Central memory CD8-positive, alpha-beta T cell (primary cell): ENCODE results near the gene ZFP14.

Experiments
- ATAC-seq: fragments of 150-1000 bp; cut with Tn5 transposase; replicated peaks from 2 replicates; pipeline ENCODE4 v1.10.0; 2022; ENCODE audit warnings: mild to moderate bottlenecking, moderate FRiP score, moderate number of reproducible peaks; ENCODE audit not compliant: poor library complexity, severe bottlenecking; ENCODE audit errors: extremely low read depth
- DNase-seq, 2 donors: peaks; one replicate each; pipeline ENCODE4 v3.0.0; 2021; ENCODE audit warnings: low spot score in 2 of 2
- H3K27ac Mint-ChIP-seq: one replicate; pipeline ENCODE4 v1.8.0; 2022; ENCODE audit warnings: low read depth, mild to moderate bottlenecking, moderate library complexity, mixed read lengths
- H3K27me3 Mint-ChIP-seq: one replicate; pipeline ENCODE4 v1.8.0; 2022; ENCODE audit warnings: mixed read lengths
- H3K36me3 Mint-ChIP-seq: one replicate; pipeline ENCODE4 v1.8.0; 2022; ENCODE audit warnings: mild to moderate bottlenecking, moderate library complexity, mixed read lengths; ENCODE audit not compliant: insufficient read depth
- H3K4me1 Mint-ChIP-seq: one replicate; pipeline ENCODE4 v1.8.0; 2022; ENCODE audit warnings: mixed read lengths
- H3K4me3 Mint-ChIP-seq: one replicate; pipeline ENCODE4 v1.8.0; 2022; ENCODE audit warnings: mild to moderate bottlenecking, moderate library complexity, mixed read lengths
- H3K9me3 Mint-ChIP-seq: one replicate; pipeline ENCODE4 v1.8.0; 2022; ENCODE audit warnings: mixed read lengths

Gene ZFP14

DNA sequence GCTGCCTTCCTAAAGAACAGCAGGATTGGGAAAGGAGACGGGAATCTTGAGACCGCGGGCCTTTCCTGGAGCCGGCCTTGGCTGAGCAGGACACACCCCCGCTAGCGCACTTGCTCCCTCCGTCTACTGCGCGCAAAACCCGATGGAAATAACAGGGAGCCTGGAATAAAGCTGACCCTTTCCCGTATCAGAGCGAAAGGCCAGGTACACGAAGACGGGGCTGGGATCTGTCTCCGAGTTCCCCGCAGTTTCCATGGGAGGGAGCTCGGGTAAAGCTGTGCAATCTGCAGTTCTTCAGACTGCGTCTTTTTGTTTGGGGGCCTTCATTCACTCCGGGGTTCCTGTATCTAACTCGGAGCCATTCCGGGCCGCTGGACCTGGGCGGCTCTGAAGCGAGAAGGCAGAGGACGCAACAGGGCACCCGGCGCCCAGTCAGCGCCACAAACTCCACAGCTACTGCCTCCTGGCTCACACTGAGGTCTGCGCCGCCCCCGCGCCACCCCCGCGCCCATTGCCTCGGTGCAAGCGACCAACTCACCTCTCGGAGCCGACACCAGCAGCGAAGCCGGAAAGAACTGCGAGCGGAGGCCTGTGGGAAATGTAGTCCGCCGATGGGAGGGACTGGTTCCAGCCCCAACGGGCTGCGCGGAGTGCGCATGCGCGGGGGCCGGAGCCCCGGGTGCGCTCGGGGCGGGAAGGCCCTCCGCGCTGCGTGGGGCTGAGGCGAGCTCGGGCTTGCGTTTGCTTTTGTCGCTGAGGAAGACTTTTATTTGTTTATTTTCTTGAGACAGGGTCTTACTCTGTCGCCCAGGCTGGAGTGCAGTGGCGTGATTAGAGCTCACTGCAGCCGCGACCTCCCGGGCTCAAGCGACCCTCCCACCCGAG lies at the start of gene ZFP14:
Gene ZFP14, minus strand, starts transcription at position 577 of the 885 bp plus-strand sequence. CDS start 11,309 bp downstream, outside the sequence.
- peak; percentile 98 for ATAC-seq
- Mint-ChIP-seq H3K27ac (peak within 1 kb of the TSS; percentile 96), H3K9me3 (no peaks in the 10 kb centered on the region), H3K27me3 (no peaks in the 10 kb centered on the region), H3K4me1 (peaks cover 18% of the 10 kb centered on the region), H3K4me3 (peak within 1 kb of the TSS; percentile 94), H3K36me3 (peaks cover 13% of the 10 kb centered on the region)
- DNase-seq, result peak; percentile 88 to 92

DNA sequence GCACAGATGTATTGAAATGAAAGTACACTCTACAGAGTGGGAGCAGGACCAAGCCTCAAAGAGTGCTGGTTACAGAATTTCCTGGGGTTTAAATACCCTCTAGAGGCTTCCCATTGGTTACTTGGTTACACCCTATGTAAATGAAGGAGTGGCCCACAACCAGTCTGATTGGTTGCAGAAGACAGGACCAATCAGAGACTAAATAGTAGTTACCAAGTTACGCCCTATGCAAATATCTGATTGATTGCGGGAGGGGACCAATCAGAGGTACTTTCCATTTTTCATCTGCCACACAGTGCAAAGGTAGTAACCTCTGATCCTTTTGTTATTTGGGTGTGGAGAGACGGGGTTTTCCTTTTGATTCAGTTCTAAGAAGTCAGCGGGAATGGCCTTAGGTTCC lies 44.9 kb upstream of the ZFP14 start:
- no peaks in the 10 kb centered on the region for H3K36me3 Mint-ChIP-seq
- H3K9me3 Mint-ChIP-seq, result no peaks in the 10 kb centered on the region
- peaks cover 52% of the 10 kb centered on the region for H3K27me3 Mint-ChIP-seq
- H3K27ac Mint-ChIP-seq, result no peak overlapping the region
- peaks cover under 1% of the 10 kb centered on the region for H3K4me1 Mint-ChIP-seq
- no peak overlapping the region for H3K4me3 Mint-ChIP-seq
- ATAC-seq (no peak), DNase-seq (no peak)

DNA sequence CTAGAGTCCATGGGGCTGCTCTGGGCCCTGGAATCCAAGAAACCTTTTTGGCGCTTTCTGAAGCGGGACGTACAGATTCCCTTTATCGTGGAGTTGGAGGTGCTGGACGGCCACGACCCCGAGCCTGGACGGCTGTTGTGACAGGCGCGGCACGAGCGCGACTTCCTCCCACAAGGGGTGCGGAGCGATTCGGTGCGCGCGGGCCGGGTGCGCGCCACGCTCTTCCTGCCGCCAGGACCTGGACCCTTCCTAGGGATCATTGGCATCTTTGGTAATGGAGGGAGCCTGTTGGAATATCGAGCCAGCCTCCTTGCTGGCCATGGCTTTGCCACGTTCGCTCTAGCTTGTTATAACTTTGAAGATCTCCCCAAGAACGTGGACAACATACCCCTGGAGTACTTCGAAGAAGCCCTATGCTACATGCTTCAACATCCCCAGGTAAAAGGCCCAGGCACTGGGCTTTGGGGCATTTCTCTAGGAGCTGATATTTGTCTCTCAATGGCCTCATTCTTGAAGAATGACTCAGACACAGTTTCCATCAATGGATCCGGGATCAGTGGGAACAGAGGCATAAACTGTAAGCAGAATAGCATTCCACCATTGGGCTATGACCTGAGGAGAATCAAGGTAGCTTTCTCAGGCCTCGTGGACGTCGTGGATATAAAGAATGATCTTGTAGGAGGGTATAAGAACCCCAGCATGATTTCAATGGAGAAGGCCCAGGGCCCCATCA lies 42.9 kb upstream of the ZFP14 start:
- H3K36me3 Mint-ChIP-seq, result peaks cover 2% of the 10 kb centered on the region

DNA sequence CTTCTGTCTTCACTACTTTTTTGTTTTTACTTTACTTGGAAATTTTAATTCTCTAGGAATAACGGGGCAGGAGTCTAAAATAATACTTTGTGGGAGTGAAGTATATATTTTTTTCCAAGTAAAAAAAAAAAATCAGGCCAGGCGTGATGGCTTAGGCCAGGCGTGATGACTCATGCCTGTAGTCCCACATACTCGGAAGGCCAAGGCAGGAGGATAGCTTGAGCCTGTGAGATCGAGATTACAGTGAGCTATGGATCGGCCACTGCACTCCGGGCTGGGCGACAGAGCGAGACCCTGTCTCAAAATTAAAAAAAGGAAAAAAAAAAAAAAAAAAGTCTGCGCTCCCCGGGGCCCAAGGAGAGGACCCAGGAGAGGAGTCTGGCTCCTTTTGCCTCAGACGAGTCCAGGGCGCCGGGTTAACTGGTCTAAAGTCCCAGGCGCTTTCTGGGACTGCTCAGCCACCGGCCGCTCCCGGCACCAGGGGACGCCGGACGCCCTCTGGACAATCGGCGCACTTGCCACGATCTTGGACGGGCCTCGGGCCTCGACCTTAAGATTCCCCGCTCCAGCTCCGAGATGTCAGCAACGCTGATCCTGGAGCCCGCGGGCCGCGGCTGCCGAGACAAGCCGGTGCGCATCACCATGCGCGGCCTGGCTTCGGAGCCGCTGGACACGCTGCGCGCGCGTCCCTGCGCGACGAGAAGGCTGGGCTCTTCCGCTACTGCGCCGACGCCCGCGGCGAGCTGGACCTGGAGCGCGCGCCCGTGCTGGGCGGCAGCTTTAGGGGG lies 42.2 kb upstream of the ZFP14 start:
- no peak for DNase-seq
- Mint-ChIP-seq H3K27me3 (peaks cover 48% of the 10 kb centered on the region), H3K9me3 (no peaks in the 10 kb centered on the region), H3K4me3 (no peak overlapping the region), H3K36me3 (peaks cover 2% of the 10 kb centered on the region), H3K27ac (no peak overlapping the region), H3K4me1 (peaks cover 20% of the 10 kb centered on the region)
- no peak for ATAC-seq

More for the DNA sequence above, 42.9 kb upstream of the ZFP14 start:
- peaks cover 20% of the 10 kb centered on the region for H3K4me1 Mint-ChIP-seq
- no peaks in the 10 kb centered on the region for H3K9me3 Mint-ChIP-seq
- no peak overlapping the region for H3K4me3 Mint-ChIP-seq
- H3K27me3 Mint-ChIP-seq, result peaks cover 52% of the 10 kb centered on the region
- ATAC-seq, result no peak
- no peak for DNase-seq
- no peak overlapping the region for H3K27ac Mint-ChIP-seq

DNA sequence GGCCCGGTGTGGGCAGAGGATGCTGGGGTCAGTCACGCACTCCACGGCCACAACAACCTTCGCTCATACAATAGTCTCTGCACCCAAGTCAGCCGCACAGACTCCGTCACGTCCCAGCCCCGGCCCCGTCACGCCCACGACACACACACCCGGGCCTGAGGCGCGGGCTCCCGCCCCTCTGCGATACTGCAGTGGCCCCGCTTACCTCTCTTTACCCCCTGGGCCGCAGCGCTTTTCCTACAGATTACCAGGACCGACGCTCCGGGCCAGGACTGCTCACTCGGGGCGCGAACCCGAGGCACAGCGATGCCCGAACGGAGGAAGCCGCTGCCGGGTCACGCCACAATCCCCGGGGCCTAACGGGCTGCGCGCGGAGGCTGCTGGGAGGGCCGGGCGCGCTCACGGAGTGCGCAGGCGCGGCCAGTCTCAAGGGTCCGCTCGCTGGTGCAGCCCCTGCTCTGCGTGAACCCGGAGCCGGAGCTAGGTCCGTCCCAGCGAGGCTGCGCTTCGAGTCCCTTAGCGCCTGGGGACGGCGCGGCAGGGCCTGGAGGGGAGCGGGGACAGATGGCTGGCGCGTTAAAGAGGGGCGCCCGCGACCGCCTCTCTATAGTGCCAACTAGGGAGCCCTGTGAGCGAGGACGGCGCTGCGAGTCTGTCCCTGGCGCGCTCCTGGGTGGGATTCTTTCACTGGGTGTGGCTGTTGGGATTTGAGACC lies 39.4 kb upstream of the ZFP14 start, which contains the start of gene ZFP82:
Gene ZFP82, minus strand, starts transcription at position 358 of the 715 bp plus-strand sequence. CDS start 8,855 bp downstream, outside the sequence.
- DNase-seq (peak; percentile 54 to 67), ATAC-seq (peak; percentile 87)
- Mint-ChIP-seq H3K4me3 (peak within 1 kb of the TSS; percentile 98), H3K27ac (peak within 1 kb of the TSS; percentile 98), H3K36me3 (peaks cover 2% of the 10 kb centered on the region), H3K27me3 (peaks cover 26% of the 10 kb centered on the region), H3K4me1 (peaks cover 20% of the 10 kb centered on the region), H3K9me3 (no peaks in the 10 kb centered on the region)

DNA sequence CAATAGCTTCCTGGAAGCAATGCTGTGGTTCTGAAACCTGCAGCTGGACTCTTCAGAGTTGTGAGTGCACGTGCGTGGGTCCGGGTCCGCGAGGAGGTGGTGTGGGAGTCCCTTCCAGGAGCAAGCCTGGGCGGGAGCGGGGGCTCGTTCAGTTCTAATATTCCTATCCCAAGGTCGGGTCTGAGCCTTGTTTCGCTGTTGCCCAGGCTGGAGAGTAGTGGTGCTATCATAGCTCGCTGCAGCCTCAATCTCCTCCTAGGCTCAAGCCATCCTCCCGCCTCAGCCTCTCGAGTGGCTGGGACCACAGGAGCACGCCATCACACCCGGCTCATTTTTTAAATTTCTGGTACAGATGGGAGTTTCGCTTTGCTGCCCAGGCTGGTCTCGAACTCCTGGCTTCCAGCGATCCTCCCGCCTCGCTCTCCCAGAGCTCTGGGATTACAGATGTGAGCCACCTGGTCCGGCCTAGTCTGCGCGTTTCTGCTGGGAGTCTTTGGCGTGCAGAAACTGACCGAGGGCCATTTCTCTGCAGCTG lies 38.8 kb upstream of the ZFP14 start:
- peaks cover 2% of the 10 kb centered on the region for H3K36me3 Mint-ChIP-seq
- no peak for DNase-seq
- no peak for ATAC-seq
- H3K4me1 Mint-ChIP-seq, result peaks cover 20% of the 10 kb centered on the region
- no peaks in the 10 kb centered on the region for H3K9me3 Mint-ChIP-seq
- peaks cover 20% of the 10 kb centered on the region for H3K27me3 Mint-ChIP-seq
- H3K4me3 Mint-ChIP-seq, result peak overlapping the region; percentile 98
- peak overlapping the region; percentile 98 for H3K27ac Mint-ChIP-seq

DNA sequence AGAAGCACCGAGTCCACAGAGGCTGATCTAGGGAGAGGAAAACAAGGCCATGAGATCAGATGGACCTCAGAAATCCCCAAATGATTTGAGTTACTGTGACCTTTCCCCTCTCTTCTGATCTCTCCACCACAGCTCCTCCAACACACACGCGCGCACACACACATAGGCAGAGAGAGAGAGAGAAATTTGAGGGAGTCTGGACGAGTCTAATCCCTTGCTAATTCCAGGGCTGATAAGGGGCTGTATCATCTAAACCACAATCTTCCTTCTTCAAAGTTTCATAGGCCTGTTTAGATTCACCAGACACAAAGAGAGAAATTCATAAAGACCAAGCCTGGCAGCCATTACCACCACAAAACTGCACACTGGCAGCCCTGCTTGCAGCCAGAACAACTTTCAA lies 30.8 kb upstream of the ZFP14 start:
- peaks cover 6% of the 10 kb centered on the region for H3K9me3 Mint-ChIP-seq
- peaks cover 33% of the 10 kb centered on the region for H3K36me3 Mint-ChIP-seq
- H3K27ac Mint-ChIP-seq, result no peak overlapping the region
- ATAC-seq (no peak), DNase-seq (no peak)
- H3K27me3 Mint-ChIP-seq, result no peaks in the 10 kb centered on the region
- peaks cover 11% of the 10 kb centered on the region for H3K4me1 Mint-ChIP-seq
- H3K4me3 Mint-ChIP-seq, result no peak overlapping the region

DNA sequence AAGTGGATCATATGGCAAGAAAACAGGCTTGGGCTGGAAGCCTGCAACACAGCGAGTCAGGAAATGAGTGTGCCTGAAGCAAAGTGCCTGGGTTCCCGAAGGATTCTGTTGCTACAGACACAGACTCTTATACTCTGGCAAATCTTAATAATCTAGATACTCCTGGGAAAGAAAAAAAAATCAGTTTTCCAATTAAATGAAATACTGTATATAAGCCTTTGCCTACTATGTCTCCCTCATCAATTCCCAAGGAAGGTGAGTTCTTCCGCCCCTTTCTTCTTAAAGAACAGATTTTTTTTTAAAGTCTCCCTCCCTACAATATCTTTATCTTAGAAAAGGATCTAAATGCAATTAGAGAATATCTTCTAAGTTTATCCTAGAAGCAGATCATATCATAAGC lies 29.1 kb upstream of the ZFP14 start:
- DNase-seq, result no peak
- Mint-ChIP-seq H3K4me1 (peaks cover 11% of the 10 kb centered on the region), H3K36me3 (peaks cover 38% of the 10 kb centered on the region), H3K27ac (no peak overlapping the region), H3K9me3 (peaks cover 6% of the 10 kb centered on the region), H3K27me3 (no peaks in the 10 kb centered on the region), H3K4me3 (no peak overlapping the region)
- ATAC-seq, result no peak

DNA sequence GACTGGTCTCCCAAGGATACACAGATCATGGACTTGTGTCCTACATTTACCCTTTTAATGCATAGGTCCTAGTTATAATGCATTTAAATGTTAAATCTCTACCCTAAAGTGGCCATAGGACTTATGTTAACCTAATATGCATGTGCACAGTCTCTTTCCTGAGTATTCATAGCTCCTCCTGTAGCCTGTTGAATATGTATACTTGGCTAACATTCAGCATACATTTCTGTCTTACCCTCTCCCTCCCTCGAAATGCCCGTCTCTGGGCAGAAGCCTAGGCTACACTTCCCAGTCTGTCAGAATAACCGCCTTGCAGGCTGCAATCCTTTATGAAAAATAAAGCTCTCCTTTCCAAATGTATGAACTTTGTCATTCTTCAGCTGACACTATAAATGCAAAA lies 25.5 kb upstream of the ZFP14 start:
- Mint-ChIP-seq H3K36me3 (peaks cover 47% of the 10 kb centered on the region), H3K4me3 (no peak overlapping the region), H3K9me3 (peaks cover 14% of the 10 kb centered on the region), H3K27me3 (no peaks in the 10 kb centered on the region), H3K27ac (no peak overlapping the region), H3K4me1 (peaks cover 2% of the 10 kb centered on the region)
- DNase-seq (no peak), ATAC-seq (no peak)

DNA sequence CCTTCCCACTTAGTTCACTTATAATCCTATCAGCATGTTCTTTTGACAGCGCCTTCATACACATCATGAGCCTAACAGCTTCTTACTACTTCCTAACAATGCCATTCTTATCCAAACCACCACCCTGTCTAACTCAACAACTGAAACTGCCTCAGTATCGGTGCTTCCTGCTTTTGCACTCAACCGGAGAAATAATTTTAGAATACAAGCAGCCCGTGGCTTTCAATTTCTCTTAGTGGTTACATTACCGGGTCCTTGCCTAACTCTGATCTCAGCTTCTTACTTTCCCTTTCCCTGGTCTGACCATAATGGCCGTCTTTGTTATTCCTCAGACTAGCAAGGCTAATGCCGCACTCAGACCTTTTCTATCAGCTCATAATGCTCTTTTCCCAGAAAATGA lies 22.5 kb upstream of the ZFP14 start:
- no peak overlapping the region for H3K4me3 Mint-ChIP-seq
- ATAC-seq (no peak), DNase-seq (no peak)
- H3K36me3 Mint-ChIP-seq, result peaks cover 34% of the 10 kb centered on the region
- no peaks in the 10 kb centered on the region for H3K4me1 Mint-ChIP-seq
- peaks cover 14% of the 10 kb centered on the region for H3K9me3 Mint-ChIP-seq
- H3K27me3 Mint-ChIP-seq, result no peaks in the 10 kb centered on the region
- no peak overlapping the region for H3K27ac Mint-ChIP-seq

DNA sequence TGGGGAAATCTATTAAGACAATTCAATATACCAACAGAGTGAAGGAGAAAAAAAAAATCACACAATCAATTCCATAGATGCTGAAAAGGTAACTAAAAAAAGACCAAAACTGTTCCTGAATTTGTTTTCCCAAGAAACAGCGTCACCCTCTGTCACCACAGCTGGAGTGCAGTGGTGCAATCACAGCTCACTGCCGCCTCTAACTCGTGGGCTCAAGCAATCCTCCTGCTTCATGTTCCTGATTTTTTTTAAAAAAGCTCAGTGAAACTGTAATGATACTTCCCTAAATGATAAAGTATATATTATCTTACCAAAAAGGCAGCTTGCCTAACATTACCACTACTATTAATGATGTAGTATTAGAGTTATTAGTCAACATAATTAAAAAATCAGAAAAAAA lies 19.6 kb upstream of the ZFP14 start:
- ATAC-seq (no peak), DNase-seq (no peak)
- Mint-ChIP-seq H3K4me1 (no peaks in the 10 kb centered on the region), H3K27me3 (no peaks in the 10 kb centered on the region), H3K9me3 (peaks cover 29% of the 10 kb centered on the region), H3K27ac (no peak overlapping the region), H3K4me3 (no peak overlapping the region), H3K36me3 (peaks cover 34% of the 10 kb centered on the region)
